DND-41 (cell line): ENCODE measurements around the gene NXPH1.

Experiments used
- ATAC-seq: fragments of 200-7000 bp; cut with Tn5 transposase; 3 replicates; pipeline ENCODE4 v1.9.1; 2021; ENCODE audit warnings: low read depth; ENCODE audit not compliant: insufficient read depth
- DNase-seq: peaks from one replicate; pipeline ENCODE4 v3.0.0-alpha.2; 2020
- H2AFZ ChIP-seq: 2 replicates; pipeline ENCODE4 v1.6.0; 2012; ENCODE audit warnings: low read depth, low read length
- H3K27ac ChIP-seq: 2 replicates; pipeline ENCODE4 v1.5.1; 2012; ENCODE audit warnings: low read length, inconsistent platforms
- H3K27me3 ChIP-seq: fragments of 200-600 bp; sonication (generic); 2 replicates; pipeline ENCODE4 v1.6.0; 2012; ENCODE audit warnings: low read length, mild to moderate bottlenecking, inconsistent platforms; ENCODE audit not compliant: insufficient read depth, poor library complexity
- H3K36me3 ChIP-seq: 2 replicates; pipeline ENCODE4 v1.5.1; 2012; ENCODE audit warnings: low read length, inconsistent platforms; ENCODE audit not compliant: insufficient read depth
- H3K4me1 ChIP-seq: 2 replicates; pipeline ENCODE4 v1.5.1; 2012; ENCODE audit warnings: mild to moderate bottlenecking, low read length; ENCODE audit not compliant: insufficient read depth
- H3K4me2 ChIP-seq: 2 replicates; pipeline ENCODE4 v1.6.0; 2012; ENCODE audit warnings: mild to moderate bottlenecking, moderate library complexity, low read length, inconsistent platforms; ENCODE audit not compliant: insufficient read depth
- H3K4me3 ChIP-seq, 2 experiments: fragments of 200-600 bp in 1 of 2; shearing (Covaris generic) in 1 of 2; 2 replicates each; pipeline ENCODE4 v1.5.1; 2012 to 2016; ENCODE audit warnings: inconsistent platforms in 2 of 2, low read length in 2 of 2, mild to moderate bottlenecking in 2 of 2, low read depth in 1 of 2, moderate library complexity in 1 of 2
- H3K79me2 ChIP-seq: 2 replicates; pipeline ENCODE4 v1.6.0; 2012; ENCODE audit warnings: low read length, inconsistent platforms; ENCODE audit not compliant: insufficient read depth
- H3K9ac ChIP-seq: 2 replicates; pipeline ENCODE4 v1.6.0; 2012; ENCODE audit warnings: low read depth, mild to moderate bottlenecking, inconsistent platforms, low read length, moderate library complexity
- H3K9me3 ChIP-seq: 2 replicates; pipeline ENCODE4 v1.5.1; 2012; ENCODE audit warnings: low read length, moderate library complexity, mild to moderate bottlenecking, inconsistent platforms; ENCODE audit not compliant: insufficient read depth, severe bottlenecking
- H4K20me1 ChIP-seq: 2 replicates; pipeline ENCODE4 v1.6.0; 2012; ENCODE audit warnings: low read length; ENCODE audit not compliant: insufficient read depth
- CTCF ChIP-seq: IDR thresholded peaks from 2 replicates; pipeline ENCODE4 v1.5.1; 2012; ENCODE audit warnings: borderline replicate concordance, low read length, moderate library complexity, mild to moderate bottlenecking; ENCODE audit not compliant: poor library complexity, severe bottlenecking; ENCODE audit errors: extremely low read depth
- EZH2 ChIP-seq: IDR thresholded peaks from 3 replicates; pipeline ENCODE4 v1.6.1; 2012; ENCODE audit warnings: borderline replicate concordance, low read depth, mild to moderate bottlenecking, moderate library complexity, low read length, inconsistent platforms; ENCODE audit not compliant: severe bottlenecking

NXPH1 gene

GRCh38 chr7:8560501-8560900, 127.1 kb downstream of the NXPH1 start:
- no peaks in the 10 kb centered on the region for H3K36me3 ChIP-seq
- no peak overlapping the region for H3K9ac ChIP-seq
- H2AFZ ChIP-seq: no peak overlapping the region
- no peaks in the 10 kb centered on the region for H4K20me1 ChIP-seq
- ATAC-seq (no peak), DNase-seq (no peak)
- H3K4me1 ChIP-seq: no peaks in the 10 kb centered on the region
- H3K4me2 ChIP-seq: no peak overlapping the region
- no peak overlapping the region for H3K27ac ChIP-seq
- H3K9me3 ChIP-seq: no peaks in the 10 kb centered on the region
- no peak overlapping the region for H3K4me3 ChIP-seq
- TF ChIP-seq CTCF (no peak), EZH2 (no peak)
- no peaks in the 10 kb centered on the region for H3K27me3 ChIP-seq
- H3K79me2 ChIP-seq: no peaks in the 10 kb centered on the region

GRCh38 chr7:8561449-8561848, 128.0 kb downstream of the NXPH1 start:
- Histone ChIP-seq H3K36me3 (no peaks in the 10 kb centered on the region), H3K4me2 (no peak overlapping the region), H3K4me3 (no peak overlapping the region), H3K27me3 (no peaks in the 10 kb centered on the region), H3K9me3 (no peaks in the 10 kb centered on the region), H2AFZ (no peak overlapping the region), H3K27ac (no peak overlapping the region), H3K4me1 (no peaks in the 10 kb centered on the region), H3K9ac (no peak overlapping the region), H4K20me1 (no peaks in the 10 kb centered on the region), H3K79me2 (no peaks in the 10 kb centered on the region)
- DNase-seq: no peak
- TF ChIP-seq EZH2: no peak
- no peak for TF ChIP-seq CTCF
- ATAC-seq: no peak

- Histone ChIP-seq H3K9ac (no peak overlapping the region), H3K36me3 (no peaks in the 10 kb centered on the region), H3K27ac (no peak overlapping the region), H2AFZ (no peak overlapping the region), H3K4me2 (no peak overlapping the region), H3K9me3 (no peaks in the 10 kb centered on the region), H4K20me1 (no peaks in the 10 kb centered on the region), H3K79me2 (no peaks in the 10 kb centered on the region), H3K4me1 (no peaks in the 10 kb centered on the region), H3K27me3 (no peaks in the 10 kb centered on the region), H3K4me3 (no peak overlapping the region)
- no peak for TF ChIP-seq CTCF
- no peak for TF ChIP-seq EZH2
- DNase-seq (no peak), ATAC-seq (no peak)
Observed at GRCh38 chr7:8564281-8564680, 130.9 kb downstream of the NXPH1 start.

GRCh38 chr7:8566016-8566415, 132.6 kb downstream of the NXPH1 start:
- H3K4me3 ChIP-seq: no peak overlapping the region
- H3K79me2 ChIP-seq: no peaks in the 10 kb centered on the region
- no peaks in the 10 kb centered on the region for H3K27me3 ChIP-seq
- no peaks in the 10 kb centered on the region for H3K9me3 ChIP-seq
- no peaks in the 10 kb centered on the region for H3K4me1 ChIP-seq
- DNase-seq (no peak), ATAC-seq (no peak)
- H3K9ac ChIP-seq: no peak overlapping the region
- no peaks in the 10 kb centered on the region for H4K20me1 ChIP-seq
- no peak overlapping the region for H3K27ac ChIP-seq
- no peak overlapping the region for H3K4me2 ChIP-seq
- H3K36me3 ChIP-seq: no peaks in the 10 kb centered on the region
- no peak overlapping the region for H2AFZ ChIP-seq
- TF ChIP-seq CTCF (no peak), EZH2 (no peak)
